Liver (tissue), 3 donors: ENCODE data around the gene GALNT17.

Experiments
- FOXA1 ChIP-seq: IDR thresholded peaks from 2 replicates; pipeline ENCODE4 v1.6.1; 2016; ENCODE audit warnings: antibody characterized with exemption
- FOXA2 ChIP-seq: IDR thresholded peaks from 2 replicates; pipeline ENCODE4 v1.6.1; 2016; ENCODE audit warnings: antibody characterized with exemption
- GABPA ChIP-seq, 2 donors: IDR thresholded peaks in 1 of 2; conservative IDR thresholded peaks in 1 of 2; 2 replicates each; pipeline ENCODE4 v1.6.1; 2016; ENCODE audit warnings: antibody characterized with exemption in 2 of 2, mild to moderate bottlenecking in 1 of 2, moderate library complexity in 1 of 2
- JUND ChIP-seq, 2 donors: IDR thresholded peaks; 2 replicates each; pipeline ENCODE4 v1.6.1; 2016; ENCODE audit warnings: antibody characterized with exemption in 2 of 2
- RAD21 ChIP-seq, 2 donors: IDR thresholded peaks; 2 replicates each; pipeline ENCODE4 v1.6.1; 2016; ENCODE audit warnings: antibody characterized with exemption in 2 of 2, mild to moderate bottlenecking in 2 of 2
- RXRA ChIP-seq, 2 donors: IDR thresholded peaks; 2 replicates each; pipeline ENCODE4 v1.6.1; 2017 to 2018; ENCODE audit warnings: antibody characterized with exemption in 2 of 2, mild to moderate bottlenecking in 1 of 2
- SP1 ChIP-seq: IDR thresholded peaks from 2 replicates; pipeline ENCODE4 v1.6.1; 2018; ENCODE audit warnings: antibody characterized with exemption, mild to moderate bottlenecking
- TAF1 ChIP-seq: conservative IDR thresholded peaks from 2 replicates; pipeline ENCODE4 v1.6.1; 2016; ENCODE audit warnings: antibody characterized with exemption, mild to moderate bottlenecking
- YY1 ChIP-seq: IDR thresholded peaks from 2 replicates; pipeline ENCODE4 v1.6.1; 2016; ENCODE audit warnings: antibody characterized with exemption, mild to moderate bottlenecking
- TF ChIP-seq, protein P1 (sequence below): fragments of 150-350 bp; IDR thresholded peaks from 2 replicates; pipeline ENCODE4 v1.5.1; 2017; ENCODE audit warnings: improper control_type of control experiment, low read depth, low read length; ENCODE audit not compliant: missing input control
- TF ChIP-seq, protein P2 (sequence below): IDR thresholded peaks from 2 replicates; pipeline ENCODE4 v1.6.1; 2016; ENCODE audit warnings: antibody characterized with exemption, mild to moderate bottlenecking
- TF ChIP-seq, protein P3 (sequence below): IDR thresholded peaks from 2 replicates; pipeline ENCODE4 v1.6.1; 2016; ENCODE audit warnings: antibody characterized with exemption
- TF ChIP-seq, protein P4 (sequence below): IDR thresholded peaks from 2 replicates; pipeline ENCODE4 v1.6.1; 2016; ENCODE audit warnings: antibody characterized with exemption
- TF ChIP-seq, protein P5 (sequence below): IDR thresholded peaks from 2 replicates; pipeline ENCODE4 v1.6.1; 2016; ENCODE audit warnings: antibody characterized with exemption
- donor health status: healthy.
- donor health status: healthy.

DNA sequence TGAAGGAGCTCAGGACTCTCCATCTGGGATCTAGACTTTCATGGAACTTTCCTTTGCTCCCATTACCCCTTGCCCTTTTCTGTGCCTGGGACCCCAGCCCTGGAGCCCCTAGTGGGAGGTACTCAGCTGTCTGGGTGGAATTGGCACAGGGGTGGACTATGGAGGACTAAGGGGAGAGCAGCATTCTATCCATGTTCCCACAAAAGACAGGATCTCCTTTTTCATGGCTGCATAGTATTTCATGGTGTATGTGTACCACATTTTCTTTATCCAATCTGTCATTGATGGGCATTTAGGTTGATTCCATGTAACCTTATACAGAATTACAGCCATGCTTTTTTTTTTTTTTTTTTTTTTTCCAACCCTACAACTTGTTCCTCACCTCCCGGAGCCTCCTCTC is 89.1 kb downstream of the GALNT17 start:
- TF ChIP-seq, protein P1, sequence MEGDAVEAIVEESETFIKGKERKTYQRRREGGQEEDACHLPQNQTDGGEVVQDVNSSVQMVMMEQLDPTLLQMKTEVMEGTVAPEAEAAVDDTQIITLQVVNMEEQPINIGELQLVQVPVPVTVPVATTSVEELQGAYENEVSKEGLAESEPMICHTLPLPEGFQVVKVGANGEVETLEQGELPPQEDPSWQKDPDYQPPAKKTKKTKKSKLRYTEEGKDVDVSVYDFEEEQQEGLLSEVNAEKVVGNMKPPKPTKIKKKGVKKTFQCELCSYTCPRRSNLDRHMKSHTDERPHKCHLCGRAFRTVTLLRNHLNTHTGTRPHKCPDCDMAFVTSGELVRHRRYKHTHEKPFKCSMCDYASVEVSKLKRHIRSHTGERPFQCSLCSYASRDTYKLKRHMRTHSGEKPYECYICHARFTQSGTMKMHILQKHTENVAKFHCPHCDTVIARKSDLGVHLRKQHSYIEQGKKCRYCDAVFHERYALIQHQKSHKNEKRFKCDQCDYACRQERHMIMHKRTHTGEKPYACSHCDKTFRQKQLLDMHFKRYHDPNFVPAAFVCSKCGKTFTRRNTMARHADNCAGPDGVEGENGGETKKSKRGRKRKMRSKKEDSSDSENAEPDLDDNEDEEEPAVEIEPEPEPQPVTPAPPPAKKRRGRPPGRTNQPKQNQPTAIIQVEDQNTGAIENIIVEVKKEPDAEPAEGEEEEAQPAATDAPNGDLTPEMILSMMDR: no peak
- TF ChIP-seq YY1: no peak
- TF ChIP-seq, protein P2, sequence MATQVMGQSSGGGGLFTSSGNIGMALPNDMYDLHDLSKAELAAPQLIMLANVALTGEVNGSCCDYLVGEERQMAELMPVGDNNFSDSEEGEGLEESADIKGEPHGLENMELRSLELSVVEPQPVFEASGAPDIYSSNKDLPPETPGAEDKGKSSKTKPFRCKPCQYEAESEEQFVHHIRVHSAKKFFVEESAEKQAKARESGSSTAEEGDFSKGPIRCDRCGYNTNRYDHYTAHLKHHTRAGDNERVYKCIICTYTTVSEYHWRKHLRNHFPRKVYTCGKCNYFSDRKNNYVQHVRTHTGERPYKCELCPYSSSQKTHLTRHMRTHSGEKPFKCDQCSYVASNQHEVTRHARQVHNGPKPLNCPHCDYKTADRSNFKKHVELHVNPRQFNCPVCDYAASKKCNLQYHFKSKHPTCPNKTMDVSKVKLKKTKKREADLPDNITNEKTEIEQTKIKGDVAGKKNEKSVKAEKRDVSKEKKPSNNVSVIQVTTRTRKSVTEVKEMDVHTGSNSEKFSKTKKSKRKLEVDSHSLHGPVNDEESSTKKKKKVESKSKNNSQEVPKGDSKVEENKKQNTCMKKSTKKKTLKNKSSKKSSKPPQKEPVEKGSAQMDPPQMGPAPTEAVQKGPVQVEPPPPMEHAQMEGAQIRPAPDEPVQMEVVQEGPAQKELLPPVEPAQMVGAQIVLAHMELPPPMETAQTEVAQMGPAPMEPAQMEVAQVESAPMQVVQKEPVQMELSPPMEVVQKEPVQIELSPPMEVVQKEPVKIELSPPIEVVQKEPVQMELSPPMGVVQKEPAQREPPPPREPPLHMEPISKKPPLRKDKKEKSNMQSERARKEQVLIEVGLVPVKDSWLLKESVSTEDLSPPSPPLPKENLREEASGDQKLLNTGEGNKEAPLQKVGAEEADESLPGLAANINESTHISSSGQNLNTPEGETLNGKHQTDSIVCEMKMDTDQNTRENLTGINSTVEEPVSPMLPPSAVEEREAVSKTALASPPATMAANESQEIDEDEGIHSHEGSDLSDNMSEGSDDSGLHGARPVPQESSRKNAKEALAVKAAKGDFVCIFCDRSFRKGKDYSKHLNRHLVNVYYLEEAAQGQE: no peak
- TF ChIP-seq FOXA1: no peak
- TF ChIP-seq, protein P3, sequence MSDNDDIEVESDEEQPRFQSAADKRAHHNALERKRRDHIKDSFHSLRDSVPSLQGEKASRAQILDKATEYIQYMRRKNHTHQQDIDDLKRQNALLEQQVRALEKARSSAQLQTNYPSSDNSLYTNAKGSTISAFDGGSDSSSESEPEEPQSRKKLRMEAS: no peak
- no peak for TF ChIP-seq JUND (IDR thresholded peaks at IDR 0.05)
- no peak for TF ChIP-seq RXRA (IDR thresholded peaks at IDR 0.05)
- no peak for TF ChIP-seq TAF1
- no peak for TF ChIP-seq GABPA (IDR thresholded peaks at IDR 0.05 in 1 of 2, conservative IDR thresholded peaks at IDR 0.05 in 1 of 2)
- TF ChIP-seq RAD21 (IDR thresholded peaks at IDR 0.05): no peak
- no peak for TF ChIP-seq FOXA2
- TF ChIP-seq SP1: no peak
- TF ChIP-seq, protein P4, sequence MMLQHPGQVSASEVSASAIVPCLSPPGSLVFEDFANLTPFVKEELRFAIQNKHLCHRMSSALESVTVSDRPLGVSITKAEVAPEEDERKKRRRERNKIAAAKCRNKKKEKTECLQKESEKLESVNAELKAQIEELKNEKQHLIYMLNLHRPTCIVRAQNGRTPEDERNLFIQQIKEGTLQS: no peak
- TF ChIP-seq, protein P5, sequence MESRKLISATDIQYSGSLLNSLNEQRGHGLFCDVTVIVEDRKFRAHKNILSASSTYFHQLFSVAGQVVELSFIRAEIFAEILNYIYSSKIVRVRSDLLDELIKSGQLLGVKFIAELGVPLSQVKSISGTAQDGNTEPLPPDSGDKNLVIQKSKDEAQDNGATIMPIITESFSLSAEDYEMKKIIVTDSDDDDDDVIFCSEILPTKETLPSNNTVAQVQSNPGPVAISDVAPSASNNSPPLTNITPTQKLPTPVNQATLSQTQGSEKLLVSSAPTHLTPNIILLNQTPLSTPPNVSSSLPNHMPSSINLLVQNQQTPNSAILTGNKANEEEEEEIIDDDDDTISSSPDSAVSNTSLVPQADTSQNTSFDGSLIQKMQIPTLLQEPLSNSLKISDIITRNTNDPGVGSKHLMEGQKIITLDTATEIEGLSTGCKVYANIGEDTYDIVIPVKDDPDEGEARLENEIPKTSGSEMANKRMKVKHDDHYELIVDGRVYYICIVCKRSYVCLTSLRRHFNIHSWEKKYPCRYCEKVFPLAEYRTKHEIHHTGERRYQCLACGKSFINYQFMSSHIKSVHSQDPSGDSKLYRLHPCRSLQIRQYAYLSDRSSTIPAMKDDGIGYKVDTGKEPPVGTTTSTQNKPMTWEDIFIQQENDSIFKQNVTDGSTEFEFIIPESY: no peak
